Erythroblast (primary cell): ENCODE measurements around the gene SLC34A3.

Source experiments
- GATA1 ChIP-seq: IDR thresholded peaks from 2 replicates; pipeline ENCODE4 v1.6.1; 2011; ENCODE audit warnings: low read depth, mild to moderate bottlenecking, control low read depth, low read length, moderate library complexity
- POLR2A ChIP-seq: IDR thresholded peaks from 2 replicates; pipeline ENCODE4 v1.6.1; 2011; ENCODE audit warnings: mild to moderate bottlenecking, low read length

GRCh38 chr9:137193771-137194170 is 36.9 kb upstream of the SLC34A3 start:
- TF ChIP-seq POLR2A: no peak
- no peak for TF ChIP-seq GATA1
